WTC11 (cell line): ENCODE results near the gene DCD.

ENCODE experiments used
- CBFB ChIP-seq: sonication (generic); formaldehyde crosslinking; IDR thresholded peaks from 2 replicates; pipeline ENCODE4 v1.8.1; 2022; ENCODE audit warnings: mild to moderate bottlenecking, low read depth, missing genetic modification reagents
- CTCF ChIP-seq: fragments of 200-600 bp; IDR thresholded peaks from 2 replicates; pipeline ENCODE4 v1.8.0; 2022; ENCODE audit warnings: antibody characterized with exemption

GRCh38 chr12:54660320-54660962 is 12.3 kb upstream of the DCD start:
- no peak for TF ChIP-seq CBFB (CRISPR knock-in tag)
- TF ChIP-seq CTCF, result no peak
